K562 (cell line): Measurements from ENCODE around the gene PHF1. TPM values are rescaled to one million over a fixed set of nuclear protein-coding genes. Genes with fewer than 3 reads are reported as not detected.

Experiments used
- BACH1 ChIP-seq: fragments of 200-800 bp; sonication (Bioruptor generic); IDR thresholded peaks from 2 replicates; pipeline ENCODE4 v1.6.1; 2016; ENCODE audit warnings: missing genetic modification characterization, missing compliant biosample characterization
- CBX1 ChIP-seq: sonication (generic); IDR thresholded peaks from 2 replicates; pipeline ENCODE4 v1.6.1; 2016; ENCODE audit warnings: antibody characterized with exemption, low read depth, mild to moderate bottlenecking
- COPS2 ChIP-seq: fragments of 450-650 bp; conservative IDR thresholded peaks from 2 replicates; pipeline ENCODE4 v1.6.1; 2016; ENCODE audit warnings: mild to moderate bottlenecking, moderate library complexity
- ESRRA ChIP-seq: fragments of 450-650 bp; IDR thresholded peaks from 2 replicates; pipeline ENCODE4 v1.6.1; 2014; ENCODE audit warnings: low read depth, mild to moderate bottlenecking, moderate library complexity, borderline replicate concordance
- FOXM1 ChIP-seq, 2 experiments: fragments of 450-650 bp in 1 of 2; sonication (generic) in 1 of 2; formaldehyde crosslinking in 1 of 2; IDR thresholded peaks; 2 replicates each; pipeline versions ENCODE4 v1.6.1 to v1.9.0; 2017 to 2022; ENCODE audit warnings: low read depth in 2 of 2, mild to moderate bottlenecking in 2 of 2, missing genetic modification reagents in 1 of 2, moderate library complexity in 1 of 2
- KAT2B ChIP-seq: IDR thresholded peaks from one replicate; pipeline ENCODE4 v1.6.1; 2012; ENCODE audit warnings: low read depth, mild to moderate bottlenecking, control low read depth, inconsistent platforms, low read length, moderate library complexity
- MIER1 ChIP-seq: fragments of 450-650 bp; IDR thresholded peaks from 2 replicates; pipeline ENCODE4 v1.6.1; 2016; ENCODE audit warnings: antibody characterized with exemption, mild to moderate bottlenecking, low read depth
- POLR2G ChIP-seq: fragments of 200-400 bp; formaldehyde crosslinking; IDR thresholded peaks from 2 replicates; pipeline ENCODE4 v1.6.1; 2017; ENCODE audit warnings: low read depth, mild to moderate bottlenecking, antibody characterized with exemption, low read length, moderate library complexity
- RFX7 ChIP-seq: fragments of 250-450 bp; sonication (Bioruptor Pico); IDR thresholded peaks from 2 replicates; pipeline ENCODE4 v1.5.1; 2021; ENCODE audit warnings: mild to moderate bottlenecking
- RNF2 ChIP-seq: sonication (generic); IDR thresholded peaks from 2 replicates; pipeline ENCODE4 v1.6.1; 2016
- SIN3B ChIP-seq: fragments of 450-650 bp; IDR thresholded peaks from 2 replicates; pipeline ENCODE4 v1.6.1; 2017; ENCODE audit warnings: low read depth, mild to moderate bottlenecking, moderate library complexity
- SPI1 ChIP-seq: IDR thresholded peaks from 2 replicates; pipeline ENCODE4 v1.6.1; 2011; ENCODE audit warnings: low read depth, low read length, control low read depth, borderline replicate concordance
- SRF ChIP-seq, 2 experiments: fragments of 250-450, 450-650 bp in 1 of 2; sonication (Bioruptor Pico) in 1 of 2; sonication (generic) in 1 of 2; formaldehyde crosslinking; IDR thresholded peaks; 2 replicates each; pipeline versions ENCODE4 v1.5.0 to v1.5.1; 2020 to 2022; ENCODE audit warnings: mild to moderate bottlenecking in 1 of 2, missing genetic modification reagents in 1 of 2
- TCF7L2 ChIP-seq: fragments of 150-350 bp; IDR thresholded peaks from 2 replicates; pipeline ENCODE4 v1.6.1; 2016; ENCODE audit warnings: low read depth, mild to moderate bottlenecking, low read length, moderate library complexity
- ZNF143 ChIP-seq: sonication (generic); formaldehyde crosslinking; IDR thresholded peaks from 2 replicates; pipeline ENCODE4 v1.9.0; 2022; ENCODE audit warnings: mild to moderate bottlenecking, missing genetic modification reagents
- ZNF79 ChIP-seq: fragments of 250-450 bp; sonication (Bioruptor Pico); IDR thresholded peaks from 2 replicates; pipeline ENCODE4 v1.4.0; 2020; ENCODE audit warnings: low read depth, mild to moderate bottlenecking, moderate library complexity
- polyA plus RNA-seq, 8 experiments: library from polyadenylated mRNA; depleted of rRNA in 4 of 8; stranded (reverse) in 5 of 8; unstranded in 3 of 8; fragments of >200 nt; fragmentation: Nextera tagmentation in 2 of 8; fragmentation: Illumina TruSeq in 1 of 8; extraction: Ambion mirVana in 2 of 8; extraction: Trizol in 1 of 8; gene quantifications; 2 replicates each; pipeline versions ENCODE4 v1.2.1 to v1.2.3, GENCODE V29; 2011 to 2014; ENCODE audit warnings: inconsistent platforms in 1 of 8, missing spikeins in 1 of 8
- total RNA-seq, 7 experiments: library from RNA; depleted of rRNA in 6 of 7; stranded (reverse); fragments of >200 nt in 6 of 7; fragmentation: Illumina TruSeq in 2 of 7; extraction: Trizol in 2 of 7; gene quantifications; 2 replicates each; pipeline versions ENCODE4 v1.2.1 to v1.2.3, GENCODE V29; 2011 to 2021; ENCODE audit warnings: low replicate concordance in 1 of 7
- TF ChIP-seq, protein P1 (sequence below): sonication (generic); formaldehyde crosslinking; IDR thresholded peaks from 2 replicates; pipeline ENCODE4 v1.9.0; 2022; ENCODE audit warnings: mild to moderate bottlenecking, missing genetic modification reagents
- TF ChIP-seq, protein P2 (sequence below), 2 experiments: fragments of 450-650 bp in 1 of 2; IDR thresholded peaks; 2 replicates each; pipeline ENCODE4 v1.6.1; 2011 to 2017; ENCODE audit warnings: low read depth in 2 of 2, antibody characterized with exemption in 1 of 2, borderline replicate concordance in 1 of 2, low read length in 1 of 2, mild to moderate bottlenecking in 1 of 2, mixed read lengths in 1 of 2; ENCODE audit not compliant: control insufficient read depth in 1 of 2
- TF ChIP-seq, protein P3 (sequence below): fragments of 250-450 bp; sonication (Bioruptor Pico); IDR thresholded peaks from 2 replicates; pipeline ENCODE4 v1.8.0; 2022; ENCODE audit warnings: moderate library complexity, mild to moderate bottlenecking, inconsistent platforms
- TF ChIP-seq, protein P4 (sequence below): fragments of 450-650 bp; IDR thresholded peaks from 2 replicates; pipeline ENCODE4 v1.6.1; 2016

The PHF1 gene
- total and polyA plus RNA-seq, 9 of the 15 experiments (the other 6 are each of a cell fraction or from before 2014, with no cell fraction given) = 3.7 to 64.2 (median 33.7) TPM

DNA sequence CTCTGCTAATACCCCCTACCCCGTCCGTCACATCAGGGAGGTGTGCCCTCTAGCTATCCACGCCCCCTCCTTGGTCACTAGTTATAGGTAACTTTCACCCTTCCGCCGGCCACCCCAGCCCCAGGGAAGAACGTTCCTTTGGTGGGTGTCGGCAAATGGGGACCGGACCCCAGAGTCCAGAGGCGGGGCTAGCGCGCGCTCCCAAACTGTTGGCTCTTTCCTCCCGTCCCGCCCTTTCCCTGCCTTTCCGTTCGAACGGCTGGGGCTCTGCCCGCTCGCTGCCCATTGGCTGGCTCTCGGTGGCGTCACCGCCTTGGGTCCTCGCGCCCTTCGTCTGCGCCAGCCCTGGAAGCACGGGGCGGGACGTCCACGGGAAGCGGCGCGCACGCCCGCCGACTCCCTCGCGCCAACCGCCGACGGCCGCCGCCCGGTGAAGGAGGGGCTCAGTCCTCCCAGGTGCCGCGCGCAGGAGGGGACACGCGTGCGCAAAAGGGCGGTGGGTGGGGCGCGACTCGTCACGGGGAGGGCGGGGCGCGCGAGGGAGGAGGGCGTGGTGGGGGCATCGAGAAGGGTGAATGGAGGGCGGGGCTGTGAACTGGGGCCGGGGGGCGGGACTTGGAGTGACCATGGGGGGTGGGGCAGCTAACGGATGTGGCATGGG lies 634 bp upstream of the PHF1 start (continued):
- no peak for TF ChIP-seq BACH1 (tag)
- TF ChIP-seq, protein P1, sequence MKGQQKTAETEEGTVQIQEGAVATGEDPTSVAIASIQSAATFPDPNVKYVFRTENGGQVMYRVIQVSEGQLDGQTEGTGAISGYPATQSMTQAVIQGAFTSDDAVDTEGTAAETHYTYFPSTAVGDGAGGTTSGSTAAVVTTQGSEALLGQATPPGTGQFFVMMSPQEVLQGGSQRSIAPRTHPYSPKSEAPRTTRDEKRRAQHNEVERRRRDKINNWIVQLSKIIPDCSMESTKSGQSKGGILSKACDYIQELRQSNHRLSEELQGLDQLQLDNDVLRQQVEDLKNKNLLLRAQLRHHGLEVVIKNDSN (CRISPR knock-in tag) = peak; percentile 63
- TF ChIP-seq SRF (CRISPR knock-in tag; IDR thresholded peaks at IDR 0.05) = peak in 1 of 2 experiments; percentile 63; a peak in 2 of 4 replicates
- TF ChIP-seq, protein P2, sequence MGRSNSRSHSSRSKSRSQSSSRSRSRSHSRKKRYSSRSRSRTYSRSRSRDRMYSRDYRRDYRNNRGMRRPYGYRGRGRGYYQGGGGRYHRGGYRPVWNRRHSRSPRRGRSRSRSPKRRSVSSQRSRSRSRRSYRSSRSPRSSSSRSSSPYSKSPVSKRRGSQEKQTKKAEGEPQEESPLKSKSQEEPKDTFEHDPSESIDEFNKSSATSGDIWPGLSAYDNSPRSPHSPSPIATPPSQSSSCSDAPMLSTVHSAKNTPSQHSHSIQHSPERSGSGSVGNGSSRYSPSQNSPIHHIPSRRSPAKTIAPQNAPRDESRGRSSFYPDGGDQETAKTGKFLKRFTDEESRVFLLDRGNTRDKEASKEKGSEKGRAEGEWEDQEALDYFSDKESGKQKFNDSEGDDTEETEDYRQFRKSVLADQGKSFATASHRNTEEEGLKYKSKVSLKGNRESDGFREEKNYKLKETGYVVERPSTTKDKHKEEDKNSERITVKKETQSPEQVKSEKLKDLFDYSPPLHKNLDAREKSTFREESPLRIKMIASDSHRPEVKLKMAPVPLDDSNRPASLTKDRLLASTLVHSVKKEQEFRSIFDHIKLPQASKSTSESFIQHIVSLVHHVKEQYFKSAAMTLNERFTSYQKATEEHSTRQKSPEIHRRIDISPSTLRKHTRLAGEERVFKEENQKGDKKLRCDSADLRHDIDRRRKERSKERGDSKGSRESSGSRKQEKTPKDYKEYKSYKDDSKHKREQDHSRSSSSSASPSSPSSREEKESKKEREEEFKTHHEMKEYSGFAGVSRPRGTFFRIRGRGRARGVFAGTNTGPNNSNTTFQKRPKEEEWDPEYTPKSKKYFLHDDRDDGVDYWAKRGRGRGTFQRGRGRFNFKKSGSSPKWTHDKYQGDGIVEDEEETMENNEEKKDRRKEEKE (IDR thresholded peaks at IDR 0.05; ENCODE audit: borderline replicate concordance in 1 of 2, control insufficient read depth in 1 of 2, low read depth in 2 of 2, low read length in 1 of 2) = 0 out of 4 replicates have a peak, but pooled peaks of 1 of the 2 experiments have one; percentile 67
- no peak for TF ChIP-seq KAT2B
- TF ChIP-seq ZNF79 (CRISPR knock-in tag) = no peak
- TF ChIP-seq RNF2 = no peak; the same call in 1 of the 2 replicates
- peak; percentile 46; the same call in 1 of the 2 replicates for TF ChIP-seq CBX1
- TF ChIP-seq RFX7 (CRISPR knock-in tag) = 0 out of 2 replicates have a peak, but pooled peaks have one; percentile 5
- TF ChIP-seq, protein P3, sequence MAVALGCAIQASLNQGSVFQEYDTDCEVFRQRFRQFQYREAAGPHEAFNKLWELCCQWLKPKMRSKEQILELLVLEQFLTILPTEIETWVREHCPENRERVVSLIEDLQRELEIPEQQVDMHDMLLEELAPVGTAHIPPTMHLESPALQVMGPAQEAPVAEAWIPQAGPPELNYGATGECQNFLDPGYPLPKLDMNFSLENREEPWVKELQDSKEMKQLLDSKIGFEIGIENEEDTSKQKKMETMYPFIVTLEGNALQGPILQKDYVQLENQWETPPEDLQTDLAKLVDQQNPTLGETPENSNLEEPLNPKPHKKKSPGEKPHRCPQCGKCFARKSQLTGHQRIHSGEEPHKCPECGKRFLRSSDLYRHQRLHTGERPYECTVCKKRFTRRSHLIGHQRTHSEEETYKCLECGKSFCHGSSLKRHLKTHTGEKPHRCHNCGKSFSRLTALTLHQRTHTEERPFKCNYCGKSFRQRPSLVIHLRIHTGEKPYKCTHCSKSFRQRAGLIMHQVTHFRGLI = no peak
- TF ChIP-seq, protein P4, sequence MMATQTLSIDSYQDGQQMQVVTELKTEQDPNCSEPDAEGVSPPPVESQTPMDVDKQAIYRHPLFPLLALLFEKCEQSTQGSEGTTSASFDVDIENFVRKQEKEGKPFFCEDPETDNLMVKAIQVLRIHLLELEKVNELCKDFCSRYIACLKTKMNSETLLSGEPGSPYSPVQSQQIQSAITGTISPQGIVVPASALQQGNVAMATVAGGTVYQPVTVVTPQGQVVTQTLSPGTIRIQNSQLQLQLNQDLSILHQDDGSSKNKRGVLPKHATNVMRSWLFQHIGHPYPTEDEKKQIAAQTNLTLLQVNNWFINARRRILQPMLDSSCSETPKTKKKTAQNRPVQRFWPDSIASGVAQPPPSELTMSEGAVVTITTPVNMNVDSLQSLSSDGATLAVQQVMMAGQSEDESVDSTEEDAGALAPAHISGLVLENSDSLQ = peak; percentile 87
- no peak for TF ChIP-seq COPS2
- TF ChIP-seq SPI1 = no peak
- peak; percentile 58 for TF ChIP-seq FOXM1 (IDR thresholded peaks at IDR 0.05; ENCODE audit: low read depth)
- TF ChIP-seq FOXM1 (CRISPR knock-in tag; IDR thresholded peaks at IDR 0.05; ENCODE audit: low read depth) = peak; percentile 93; the same call in 1 of the 2 replicates
- TF ChIP-seq POLR2G = peak; percentile 92
- TF ChIP-seq MIER1 = no peak
- TF ChIP-seq SIN3B = peak; percentile 71; the same call in 1 of the 2 replicates
- TF ChIP-seq TCF7L2 = no peak
- peak; percentile 57; the same call in 1 of the 2 replicates for TF ChIP-seq ESRRA
- no peak for TF ChIP-seq ZNF143
